H9 (cell line): ENCODE data around the gene CEMIP. TPM values are rescaled to one million over a fixed set of nuclear protein-coding genes. Genes with fewer than 3 reads are reported as not detected.

Experiments used
- DNase-seq: peaks from one replicate; pipeline ENCODE4 v3.0.0-alpha.2; 2017
- H2AFZ ChIP-seq: one replicate; pipeline ENCODE4 v1.6.1; 2013; ENCODE audit warnings: mild to moderate bottlenecking, low read length, control low read depth, moderate library complexity
- H2AK5ac ChIP-seq: 2 replicates; pipeline ENCODE4 v1.6.1; 2013; ENCODE audit warnings: low read length, control low read depth, mixed read lengths; ENCODE audit not compliant: insufficient read length
- H2BK120ac ChIP-seq: one replicate; pipeline ENCODE4 v1.6.1; 2013; ENCODE audit warnings: low read depth, mild to moderate bottlenecking, low read length, control low read depth, inconsistent platforms; ENCODE audit not compliant: poor library complexity, severe bottlenecking
- H2BK12ac ChIP-seq: 2 replicates; pipeline ENCODE4 v1.6.1; 2013; ENCODE audit warnings: low read length, control low read depth, mixed read lengths, low read depth; ENCODE audit not compliant: insufficient read length
- H2BK15ac ChIP-seq: 2 replicates; pipeline ENCODE4 v1.6.1; 2013; ENCODE audit warnings: low read depth, low read length, control low read depth
- H2BK20ac ChIP-seq: one replicate; pipeline ENCODE4 v1.6.1; 2013; ENCODE audit warnings: low read depth, mild to moderate bottlenecking, low read length, control low read depth, inconsistent platforms; ENCODE audit not compliant: poor library complexity, severe bottlenecking
- H2BK5ac ChIP-seq: 2 replicates; pipeline ENCODE4 v1.6.1; 2013; ENCODE audit warnings: low read length, control low read depth, mixed read lengths; ENCODE audit not compliant: insufficient read length
- H3K14ac ChIP-seq: 2 replicates; pipeline ENCODE4 v1.6.1; 2013; ENCODE audit warnings: low read length, control low read depth; ENCODE audit not compliant: insufficient read depth
- H3K18ac ChIP-seq: 2 replicates; pipeline ENCODE4 v1.6.1; 2013; ENCODE audit warnings: low read depth, mild to moderate bottlenecking, mixed read lengths, low read length, control low read depth; ENCODE audit not compliant: insufficient read length
- H3K23ac ChIP-seq: 2 replicates; pipeline ENCODE4 v1.6.1; 2013; ENCODE audit warnings: low read length, control low read depth, mixed read lengths, low read depth; ENCODE audit not compliant: insufficient read length
- H3K23me2 ChIP-seq: 2 replicates; pipeline ENCODE4 v1.6.1; 2013; ENCODE audit warnings: low read depth, mild to moderate bottlenecking, mixed read lengths, low read length, control low read depth; ENCODE audit not compliant: insufficient read length, poor library complexity, severe bottlenecking
- H3K27ac ChIP-seq: 2 replicates; pipeline ENCODE4 v1.5.1; 2013; ENCODE audit warnings: low read length, control low read depth, mixed read lengths, low read depth; ENCODE audit not compliant: insufficient read length
- H3K27me3 ChIP-seq: 2 replicates; pipeline ENCODE4 v1.6.1; 2013; ENCODE audit warnings: low read length, control low read depth, inconsistent platforms; ENCODE audit not compliant: insufficient read depth
- H3K4ac ChIP-seq: 2 replicates; pipeline ENCODE4 v1.6.1; 2013; ENCODE audit warnings: low read depth, mild to moderate bottlenecking, control low read depth, inconsistent platforms, low read length, moderate library complexity
- H3K4me1 ChIP-seq: 2 replicates; pipeline ENCODE4 v1.6.1; 2013; ENCODE audit warnings: low read length, control low read depth, inconsistent platforms; ENCODE audit not compliant: insufficient read depth
- H3K4me2 ChIP-seq: 2 replicates; pipeline ENCODE4 v1.6.1; 2013; ENCODE audit warnings: low read length, control low read depth, mixed read lengths; ENCODE audit not compliant: insufficient read length, insufficient read depth
- H3K56ac ChIP-seq: 2 replicates; pipeline ENCODE4 v1.6.1; 2013; ENCODE audit warnings: low read depth, mild to moderate bottlenecking, mixed read lengths, low read length, control low read depth; ENCODE audit not compliant: insufficient read length
- H3K79me1 ChIP-seq: 2 replicates; pipeline ENCODE4 v1.6.1; 2013; ENCODE audit warnings: low read depth, mild to moderate bottlenecking, moderate library complexity, low read length, control low read depth, inconsistent platforms; ENCODE audit not compliant: insufficient read depth, poor library complexity, severe bottlenecking
- H3K79me2 ChIP-seq: 2 replicates; pipeline ENCODE4 v1.6.1; 2013; ENCODE audit warnings: low read length, control low read depth, inconsistent platforms; ENCODE audit not compliant: insufficient read depth
- H3K9ac ChIP-seq: 2 replicates; pipeline ENCODE4 v1.6.1; 2013; ENCODE audit warnings: low read length, control low read depth, mixed read lengths; ENCODE audit not compliant: insufficient read length; ENCODE audit errors: extremely low read depth
- H3K9me3 ChIP-seq: one replicate; pipeline ENCODE4 v1.6.1; 2013; ENCODE audit warnings: low read depth, low read length, inconsistent platforms; ENCODE audit not compliant: control insufficient read depth
- H3T11ph ChIP-seq: one replicate; pipeline ENCODE4 v1.6.1; 2013; ENCODE audit warnings: mild to moderate bottlenecking, low read length, control low read depth, inconsistent platforms
- H4K20me1 ChIP-seq: one replicate; pipeline ENCODE4 v1.6.1; 2013; ENCODE audit not compliant: control insufficient read depth, insufficient read length, insufficient read depth
- H4K5ac ChIP-seq: 2 replicates; pipeline ENCODE4 v1.6.1; 2013; ENCODE audit warnings: low read depth, mild to moderate bottlenecking, mixed read lengths, low read length, control low read depth; ENCODE audit not compliant: insufficient read length
- H4K8ac ChIP-seq: replicated peaks from 2 replicates; pipeline ENCODE4 v1.6.1; 2013; ENCODE audit warnings: low read length, control low read depth, mixed read lengths, low read depth; ENCODE audit not compliant: insufficient read length
- H4K91ac ChIP-seq: 2 replicates; pipeline ENCODE4 v1.6.1; 2013; ENCODE audit warnings: low read depth, mild to moderate bottlenecking, moderate library complexity, mixed read lengths, low read length, control low read depth; ENCODE audit not compliant: insufficient read length
- H3K27ac Mint-ChIP-seq, 3 experiments: 2 replicates in 2 of 3; 3 replicates in 1 of 3; pipeline ENCODE4 v1.8.0; 2020 to 2021; ENCODE audit warnings: mixed read lengths in 3 of 3, mild to moderate bottlenecking in 1 of 3, moderate library complexity in 1 of 3
- H3K27me3 Mint-ChIP-seq: 2 replicates; pipeline ENCODE4 v1.8.0; 2021; ENCODE audit warnings: low read depth, mild to moderate bottlenecking, moderate library complexity, mixed read lengths
- H3K36me3 Mint-ChIP-seq, 3 experiments: 2 replicates in 2 of 3; 3 replicates in 1 of 3; pipeline ENCODE4 v1.8.0; 2020 to 2021; ENCODE audit warnings: low read depth in 3 of 3, mixed read lengths in 3 of 3; ENCODE audit not compliant: insufficient read depth in 1 of 3
- H3K4me1 Mint-ChIP-seq, 2 experiments: 2 replicates each; pipeline ENCODE4 v1.8.0; 2020; ENCODE audit warnings: mixed read lengths in 2 of 2
- H3K4me3 Mint-ChIP-seq, 2 experiments: 2 replicates in 1 of 2; 3 replicates in 1 of 2; pipeline ENCODE4 v1.8.0; 2020 to 2021; ENCODE audit warnings: mild to moderate bottlenecking in 2 of 2, mixed read lengths in 2 of 2, moderate library complexity in 1 of 2
- H3K9me3 Mint-ChIP-seq, 2 experiments: 2 replicates in 1 of 2; 3 replicates in 1 of 2; pipeline ENCODE4 v1.8.0; 2020; ENCODE audit warnings: mild to moderate bottlenecking in 2 of 2, mixed read lengths in 2 of 2, moderate library complexity in 1 of 2
- WGBS: extraction: QIAGEN DNeasy Blood & Tissue Kit; methylation state at CpG from one replicate; pipeline ENCODE4 v1.1.7; 2013; ENCODE audit warnings: missing lambda C conversion rate, low lambda C conversion rate, mixed read lengths; ENCODE audit not compliant: insufficient read length; ENCODE audit errors: extremely low coverage; 5-methylcytosine and 5-hydroxymethylcytosine counted together
- total RNA-seq: library from RNA; stranded (reverse); gene quantifications from 2 replicates; pipeline ENCODE4 v1.2.1, GENCODE V29; 2021
- TF ChIP-seq, protein P1 (sequence below): fragments of 200-600 bp; sonication (generic); conservative IDR thresholded peaks from 3 replicates; pipeline ENCODE4 v1.8.0; 2021; ENCODE audit warnings: antibody characterized with exemption, mild to moderate bottlenecking

CEMIP gene
- total RNA-seq, 1 experiment from 2014 or later: 0.09 TPM

GRCh38 chr15:80951941-80952340 is 172.8 kb downstream of the CEMIP start:
- Histone ChIP-seq H4K5ac (no peak overlapping the region), H2BK12ac (no peak overlapping the region), H3K9me3 (no peaks in the 10 kb centered on the region), H3K23ac (no peak overlapping the region), H3K18ac (no peak overlapping the region), H3K4me1 (peaks cover 3% of the 10 kb centered on the region), H2BK20ac (no peak overlapping the region), H2AK5ac (no peak overlapping the region), H4K91ac (no peak overlapping the region), H3K4me2 (no peak overlapping the region), H3K79me1 (no peaks in the 10 kb centered on the region), H3K23me2 (no peaks in the 10 kb centered on the region), H3K79me2 (no peaks in the 10 kb centered on the region), H2BK5ac (no peak overlapping the region), H2AFZ (no peak overlapping the region), H3K56ac (no peak overlapping the region), H2BK120ac (no peak overlapping the region), H3K27me3 (no peaks in the 10 kb centered on the region), H3K27ac (no peak overlapping the region), H2BK15ac (no peak overlapping the region), H3K14ac (no peak overlapping the region), H4K8ac (no peak overlapping the region), H4K20me1 (no peaks in the 10 kb centered on the region), H3T11ph (no peak overlapping the region), H3K4ac (no peak overlapping the region), H3K9ac (no peak overlapping the region)
- no peak overlapping the region; a peak in 1 of 7 replicates for H3K27ac Mint-ChIP-seq
- H3K9me3 Mint-ChIP-seq: no peaks in the 10 kb centered on the region
- H3K4me3 Mint-ChIP-seq: no peak overlapping the region
- no peak for DNase-seq
- H3K36me3 Mint-ChIP-seq: peaks cover 25 to 41% (median 26%) of the 10 kb centered on the region in 3 experiments
- no peaks in the 10 kb centered on the region for H3K27me3 Mint-ChIP-seq
- TF ChIP-seq, protein P1, sequence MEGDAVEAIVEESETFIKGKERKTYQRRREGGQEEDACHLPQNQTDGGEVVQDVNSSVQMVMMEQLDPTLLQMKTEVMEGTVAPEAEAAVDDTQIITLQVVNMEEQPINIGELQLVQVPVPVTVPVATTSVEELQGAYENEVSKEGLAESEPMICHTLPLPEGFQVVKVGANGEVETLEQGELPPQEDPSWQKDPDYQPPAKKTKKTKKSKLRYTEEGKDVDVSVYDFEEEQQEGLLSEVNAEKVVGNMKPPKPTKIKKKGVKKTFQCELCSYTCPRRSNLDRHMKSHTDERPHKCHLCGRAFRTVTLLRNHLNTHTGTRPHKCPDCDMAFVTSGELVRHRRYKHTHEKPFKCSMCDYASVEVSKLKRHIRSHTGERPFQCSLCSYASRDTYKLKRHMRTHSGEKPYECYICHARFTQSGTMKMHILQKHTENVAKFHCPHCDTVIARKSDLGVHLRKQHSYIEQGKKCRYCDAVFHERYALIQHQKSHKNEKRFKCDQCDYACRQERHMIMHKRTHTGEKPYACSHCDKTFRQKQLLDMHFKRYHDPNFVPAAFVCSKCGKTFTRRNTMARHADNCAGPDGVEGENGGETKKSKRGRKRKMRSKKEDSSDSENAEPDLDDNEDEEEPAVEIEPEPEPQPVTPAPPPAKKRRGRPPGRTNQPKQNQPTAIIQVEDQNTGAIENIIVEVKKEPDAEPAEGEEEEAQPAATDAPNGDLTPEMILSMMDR: no peak
- WGBS: no CpG with 5 or more reads among the region's 5 CpGs
- peaks cover 33 to 36% of the 10 kb centered on the region in 2 experiments for H3K4me1 Mint-ChIP-seq
